HCT116 (cell line): Measurements from ENCODE around the gene ACSM3. TPM values are rescaled to one million over a fixed set of nuclear protein-coding genes. Genes with fewer than 3 reads are reported as not detected.

Source experiments
- ATAC-seq: fragments of 200-7000 bp; cut with Tn5 transposase; 2 replicates; pipeline ENCODE4 v1.9.1; 2020; ENCODE audit warnings: mild to moderate bottlenecking, moderate library complexity
- BruUV-seq: library from RNA; stranded (reverse); fragments of 400-500 nt; replicated peaks from 2 replicates; lab custom pipeline; 2021; lab: Mats Ljungman, UMichigan
- CTCF ChIA-PET: fragments of 300-600 bp; sonication (Branson Sonifier 250); formaldehyde crosslinking; loops from one replicate; lab custom pipeline; 2021; ENCODE audit warnings: antibody characterized with exemption; lab: Charles Lee
- POLR2A ChIA-PET: fragments of 300-600, 350-600 bp; sonication (Branson Sonifier 250); formaldehyde crosslinking; loops from one replicate; lab custom pipeline; 2021; ENCODE audit warnings: antibody characterized with exemption; lab: Charles Lee
- RAD21 ChIA-PET, 2 experiments: fragments of 300-600 bp; sonication (Branson Sonifier 250); formaldehyde crosslinking; loops; one replicate each; lab custom pipeline; 2023; ENCODE audit warnings: low total read pairs in 2 of 2; ENCODE audit not compliant: uncharacterized antibody in 2 of 2, unreplicated experiment in 2 of 2, low non-redundant PET in 1 of 2; lab: Charles Lee
- DNase-seq: peaks from one replicate; pipeline ENCODE4 v3.0.0-alpha.2; 2010; ENCODE audit warnings: low read depth, low spot score
- H2AFZ ChIP-seq: fragments of 200-600 bp; shearing (Covaris generic), sonication (generic); 2 replicates; pipeline ENCODE4 v1.6.1; 2017; ENCODE audit warnings: low read depth, mixed run types, mixed read lengths, antibody characterized with exemption, low read length; ENCODE audit not compliant: poor library complexity, severe bottlenecking
- H3K27ac ChIP-seq: 2 replicates; pipeline ENCODE4 v1.5.1; 2012; ENCODE audit warnings: low read depth, low read length
- H3K27me3 ChIP-seq: fragments of 200-600 bp; sonication (generic); 2 replicates; pipeline ENCODE4 v1.6.1; 2016; ENCODE audit warnings: mixed run types, low read length, mixed read lengths; ENCODE audit not compliant: insufficient read depth
- H3K36me3 ChIP-seq, 2 experiments: fragments of 200-500 bp in 1 of 2; fragments of 200-600 bp in 1 of 2; sonication (Bioruptor generic) in 1 of 2; sonication (generic) in 1 of 2; 2 replicates each; pipeline versions ENCODE4 v1.5.1 to v1.6.1; 2014 to 2016; ENCODE audit warnings: low read length in 2 of 2, inconsistent platforms in 1 of 2, mixed read lengths in 1 of 2, mixed run types in 1 of 2; ENCODE audit not compliant: insufficient read depth in 2 of 2, control insufficient read depth in 1 of 2
- H3K4me1 ChIP-seq, 2 experiments: fragments of 200-600 bp in 1 of 2; sonication (generic) in 1 of 2; 2 replicates each; pipeline versions ENCODE4 v1.5.1 to v1.6.1; 2012 to 2017; ENCODE audit warnings: low read length in 2 of 2, inconsistent platforms in 1 of 2, mild to moderate bottlenecking in 1 of 2, mixed read lengths in 1 of 2, mixed run types in 1 of 2, moderate library complexity in 1 of 2; ENCODE audit not compliant: insufficient read depth in 2 of 2, control insufficient read depth in 1 of 2
- H3K4me2 ChIP-seq: fragments of 200-600 bp; sonication (generic); 2 replicates; pipeline ENCODE4 v1.6.1; 2017; ENCODE audit warnings: mixed run types, low read length, mixed read lengths
- H3K4me3 ChIP-seq, 2 experiments: fragments of 200-600 bp in 1 of 2; sonication (generic) in 1 of 2; replicated peaks in 1 of 2; 2 replicates each; pipeline ENCODE4 v1.5.1; 2011 to 2016; ENCODE audit warnings: low read length in 2 of 2, control low read depth in 1 of 2, low read depth in 1 of 2, mild to moderate bottlenecking in 1 of 2, mixed read lengths in 1 of 2, mixed run types in 1 of 2
- H3K79me2 ChIP-seq: fragments of 200-600 bp; sonication (generic); 2 replicates; pipeline ENCODE4 v1.6.1; 2017; ENCODE audit warnings: mild to moderate bottlenecking, mixed run types, low read length, moderate library complexity, mixed read lengths; ENCODE audit not compliant: insufficient read depth
- H3K9ac ChIP-seq: fragments of 200-600 bp; sonication (generic); 2 replicates; pipeline ENCODE4 v1.6.1; 2016; ENCODE audit warnings: low read length, mixed read lengths
- H3K9me2 ChIP-seq: fragments of 200-600 bp; sonication (generic), shearing (Covaris generic); 2 replicates; pipeline ENCODE4 v1.6.1; 2017; ENCODE audit warnings: mixed run types, mild to moderate bottlenecking, moderate library complexity; ENCODE audit not compliant: insufficient read depth
- H3K9me3 ChIP-seq, 2 experiments: fragments of 200-500 bp in 1 of 2; fragments of 200-600 bp in 1 of 2; sonication (Bioruptor generic) in 1 of 2; sonication (generic) in 1 of 2; 2 replicates each; pipeline ENCODE4 v1.6.1; 2014 to 2017; ENCODE audit warnings: low read length in 2 of 2, mixed read lengths in 2 of 2, inconsistent platforms in 1 of 2, low read depth in 1 of 2, mild to moderate bottlenecking in 1 of 2, mixed run types in 1 of 2, moderate library complexity in 1 of 2; ENCODE audit not compliant: control insufficient read depth in 1 of 2, insufficient read depth in 1 of 2
- H4K20me1 ChIP-seq: fragments of 200-600 bp; sonication (generic), shearing (Covaris generic); 2 replicates; pipeline ENCODE4 v1.6.1; 2017; ENCODE audit warnings: mixed run types, mild to moderate bottlenecking, moderate library complexity; ENCODE audit not compliant: insufficient read depth
- CBX3 ChIP-seq: IDR thresholded peaks from 2 replicates; pipeline ENCODE4 v1.6.1; 2012; ENCODE audit warnings: low read depth
- CEBPB ChIP-seq: IDR thresholded peaks from 2 replicates; pipeline ENCODE4 v1.6.1; 2012; ENCODE audit warnings: low read depth
- POLR2AphosphoS5 ChIP-seq: IDR thresholded peaks from 2 replicates; pipeline ENCODE4 v1.6.1; 2011; ENCODE audit warnings: mild to moderate bottlenecking, low read depth, low read length, moderate library complexity
- RAD21 ChIP-seq: IDR thresholded peaks from 2 replicates; pipeline ENCODE4 v1.6.1; 2012; ENCODE audit warnings: low read depth, mild to moderate bottlenecking
- REST ChIP-seq: IDR thresholded peaks from 2 replicates; pipeline ENCODE4 v1.6.1; 2012; ENCODE audit warnings: low read depth
- SP1 ChIP-seq: IDR thresholded peaks from 2 replicates; pipeline ENCODE4 v1.6.1; 2012; ENCODE audit warnings: low read depth
- intact Hi-C: fragments of 100-400 bp; cut with micrococcal nuclease; formaldehyde crosslinking; loops from 2 replicates; pipeline ENCODE4 v1.10.0; 2022
- total RNA-seq: library from RNA; stranded (reverse); gene quantifications from one replicate; pipeline ENCODE4 v1.2.1, GENCODE V29; 2021; ENCODE audit not compliant: unreplicated experiment

Gene ACSM3
- total RNA-seq, 1 experiment from 2014 or later: 15.0 TPM

DNA sequence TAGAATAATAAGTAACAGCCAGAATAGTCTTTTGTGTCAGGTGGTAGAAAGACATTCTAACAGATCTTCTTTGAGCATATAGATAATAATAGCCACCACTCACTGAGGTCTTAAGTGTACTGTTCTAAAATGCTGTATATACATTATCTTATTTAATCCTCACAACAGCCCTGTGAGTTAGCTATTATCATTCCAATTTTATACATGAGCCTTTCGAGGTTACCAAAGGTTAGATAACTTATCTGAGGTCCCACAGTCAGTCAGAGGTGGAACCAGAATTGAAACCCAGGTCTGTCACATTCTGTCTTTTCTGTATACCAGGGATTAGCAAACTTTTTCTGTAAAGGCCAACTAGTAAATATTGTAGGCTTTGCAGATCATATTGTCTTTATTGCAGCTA lies 65.7 kb downstream of the ACSM3 start:
- H3K27ac ChIP-seq: no peak overlapping the region
- H3K27me3 ChIP-seq: no peaks in the 10 kb centered on the region
- no peak overlapping the region for H3K4me2 ChIP-seq
- H3K9me2 ChIP-seq: no peaks in the 10 kb centered on the region
- ChIA-PET RAD21 (no interaction called here), CTCF (no interaction called here), POLR2A (no interaction called here)
- no TSS peak for BruUV-seq
- peaks cover 3 to 13% of the 10 kb centered on the region in 2 experiments; a peak in 2 of 4 replicates for H3K36me3 ChIP-seq
- no peaks in the 10 kb centered on the region for H4K20me1 ChIP-seq
- no peak overlapping the region for H2AFZ ChIP-seq
- no peak overlapping the region for H3K4me3 ChIP-seq
- intact Hi-C loops: no loop called here
- H3K79me2 ChIP-seq: no peaks in the 10 kb centered on the region
- ATAC-seq (no peak), DNase-seq (no peak)
- no peaks in the 10 kb centered on the region for H3K9me3 ChIP-seq
- no peak overlapping the region for H3K9ac ChIP-seq
- H3K4me1 ChIP-seq: no peaks in the 10 kb centered on the region
- no peak for TF ChIP-seq CBX3

GRCh38 chr16:20830372-20830771 lies 66.6 kb downstream of the ACSM3 start:
- no peaks in the 10 kb centered on the region for H3K4me1 ChIP-seq
- H3K9ac ChIP-seq: no peak overlapping the region
- DNase-seq: no peak
- CTCF ChIA-PET: no interaction called here
- H3K36me3 ChIP-seq: peaks cover 3 to 13% of the 10 kb centered on the region in 2 experiments; a peak in 2 of 4 replicates
- POLR2A ChIA-PET: no interaction called here
- RAD21 ChIA-PET: no interaction called here
- intact Hi-C loops: no loop called here
- TF ChIP-seq POLR2AphosphoS5 (no peak), SP1 (no peak), REST (no peak), RAD21 (no peak), CEBPB (no peak)
- H3K4me3 ChIP-seq: no peak overlapping the region
- H3K27me3 ChIP-seq: no peaks in the 10 kb centered on the region
- no peaks in the 10 kb centered on the region for H4K20me1 ChIP-seq
- no peaks in the 10 kb centered on the region for H3K9me3 ChIP-seq
- BruUV-seq: no TSS peak
- H2AFZ ChIP-seq: no peak overlapping the region
- no peak for ATAC-seq
- no peaks in the 10 kb centered on the region for H3K9me2 ChIP-seq
- no peak overlapping the region for H3K27ac ChIP-seq
- H3K79me2 ChIP-seq: no peaks in the 10 kb centered on the region
- H3K4me2 ChIP-seq: no peak overlapping the region
